Measurements from ENCODE around the gene COPZ2. TPM values are rescaled to one million over a fixed set of nuclear protein-coding genes. Genes with fewer than 3 reads are reported as not detected.
"Not testable (repeated sequence)": the region's sequence is repeated elsewhere in the genome, so short reads cannot be mapped to it uniquely, and the experiment has no call there.

Gene COPZ2
- total RNA-seq, 2 donors from 2014 or later = 18.1 to 18.5 TPM

DNA sequence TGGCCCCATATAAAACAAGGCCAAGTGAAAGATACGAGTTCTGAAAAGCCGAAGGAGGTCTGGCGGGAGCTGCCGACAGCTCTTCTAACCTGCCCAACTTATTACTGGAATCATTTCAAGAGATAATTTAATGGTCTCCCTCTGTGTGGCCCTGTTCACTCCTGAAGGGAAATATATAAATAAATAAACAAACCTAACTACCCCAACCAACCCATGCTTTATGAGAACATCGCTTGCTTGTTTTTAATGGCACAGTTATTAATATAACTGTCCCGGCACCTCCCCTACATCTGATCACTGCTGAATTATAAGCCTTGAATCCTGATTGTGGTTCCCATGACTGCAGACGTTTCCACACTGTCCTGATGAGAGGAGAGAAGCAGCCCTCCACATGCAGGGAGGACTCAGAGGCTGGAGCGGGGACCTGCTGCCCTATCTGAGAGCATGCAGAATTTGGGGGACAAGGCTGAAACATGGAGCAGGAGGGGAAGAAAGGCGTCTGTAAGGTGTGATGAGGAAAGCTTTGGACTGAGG is 44.5 kb downstream of the COPZ2 start:
- Histone ChIP-seq H3K27ac (no peak overlapping the region), H3K9me3 (no peaks in the 10 kb centered on the region), H3K4me3 (no peak overlapping the region), H3K4me1 (replicated peaks) (peaks cover under 1% of the 10 kb centered on the region), H3K27me3 (replicated peaks; ENCODE audit: insufficient read depth) (no peaks in the 10 kb centered on the region), H3K36me3 (no peaks in the 10 kb centered on the region)
- intact Hi-C loops (cut with DNase I) = no loop called here
- DNase-seq (ENCODE audit: low spot score) = no peak
- TF ChIP-seq POLR2A (IDR thresholded peaks at IDR 0.05) (no peak), POLR2AphosphoS5 (IDR thresholded peaks at IDR 0.05) (peak; percentile 6)
- 46% methylated on average over 9 of the region's 9 CpGs for WGBS

- TF ChIP-seq POLR2A (IDR thresholded peaks at IDR 0.05) (no peak), POLR2AphosphoS5 (IDR thresholded peaks at IDR 0.05) (no peak)
- TF ChIP-seq, protein P1, sequence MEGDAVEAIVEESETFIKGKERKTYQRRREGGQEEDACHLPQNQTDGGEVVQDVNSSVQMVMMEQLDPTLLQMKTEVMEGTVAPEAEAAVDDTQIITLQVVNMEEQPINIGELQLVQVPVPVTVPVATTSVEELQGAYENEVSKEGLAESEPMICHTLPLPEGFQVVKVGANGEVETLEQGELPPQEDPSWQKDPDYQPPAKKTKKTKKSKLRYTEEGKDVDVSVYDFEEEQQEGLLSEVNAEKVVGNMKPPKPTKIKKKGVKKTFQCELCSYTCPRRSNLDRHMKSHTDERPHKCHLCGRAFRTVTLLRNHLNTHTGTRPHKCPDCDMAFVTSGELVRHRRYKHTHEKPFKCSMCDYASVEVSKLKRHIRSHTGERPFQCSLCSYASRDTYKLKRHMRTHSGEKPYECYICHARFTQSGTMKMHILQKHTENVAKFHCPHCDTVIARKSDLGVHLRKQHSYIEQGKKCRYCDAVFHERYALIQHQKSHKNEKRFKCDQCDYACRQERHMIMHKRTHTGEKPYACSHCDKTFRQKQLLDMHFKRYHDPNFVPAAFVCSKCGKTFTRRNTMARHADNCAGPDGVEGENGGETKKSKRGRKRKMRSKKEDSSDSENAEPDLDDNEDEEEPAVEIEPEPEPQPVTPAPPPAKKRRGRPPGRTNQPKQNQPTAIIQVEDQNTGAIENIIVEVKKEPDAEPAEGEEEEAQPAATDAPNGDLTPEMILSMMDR (IDR thresholded peaks at IDR 0.05) = no peak
- Histone ChIP-seq H3K4me1 (replicated peaks) (peaks cover 7% of the 10 kb centered on the region), H3K27ac (no peak overlapping the region), H3K9me3 (no peaks in the 10 kb centered on the region), H3K27me3 (replicated peaks; ENCODE audit: insufficient read depth) (no peaks in the 10 kb centered on the region), H3K36me3 (no peaks in the 10 kb centered on the region), H3K4me3 (no peak overlapping the region)
- 64% methylated on average over 4 of the region's 4 CpGs for WGBS
- intact Hi-C loops (cut with DNase I) = no loop called here
- no peak for DNase-seq (ENCODE audit: low spot score)
Measured at GRCh38 chr17:47992216-47992615, 45.4 kb downstream of the COPZ2 start.

DNA sequence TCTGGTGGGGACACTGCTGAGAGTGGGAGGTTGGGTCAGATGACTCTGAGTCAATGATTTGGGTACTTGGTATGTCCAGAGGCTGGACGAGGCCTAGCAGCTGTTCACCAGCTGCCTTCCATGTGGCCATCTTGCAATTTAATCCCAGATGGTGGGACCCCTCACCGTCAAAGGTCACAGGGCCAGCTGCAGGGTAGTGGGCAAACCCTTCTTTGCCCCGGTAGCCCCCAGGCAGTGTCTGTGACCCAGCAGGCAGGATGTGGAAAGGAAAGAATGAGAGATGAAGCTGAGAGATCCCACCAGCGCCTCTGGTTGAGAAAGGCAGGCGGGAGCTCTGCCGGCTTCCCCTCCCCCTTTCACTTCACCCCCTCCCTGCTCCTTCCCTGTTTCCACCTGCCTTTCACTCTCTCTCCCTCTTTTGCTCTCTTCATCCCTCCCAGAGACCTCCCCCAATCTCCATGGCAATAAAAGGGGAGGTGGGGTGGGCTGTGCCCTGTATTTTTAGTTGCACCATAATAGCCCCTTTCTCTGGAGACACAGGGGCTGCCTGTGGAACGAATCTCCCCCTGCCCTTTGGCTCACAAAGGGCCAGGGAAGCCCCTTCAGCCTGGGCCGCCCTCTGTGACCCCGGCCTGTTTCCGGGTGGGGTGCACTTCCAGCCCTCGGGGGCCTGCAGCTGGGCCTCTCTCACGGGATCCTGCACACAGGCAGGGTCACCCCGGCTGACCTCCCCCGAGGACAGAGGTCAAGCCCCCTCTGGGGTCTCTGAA is 46.5 kb downstream of the COPZ2 start:
- TF ChIP-seq, protein P1 (IDR thresholded peaks at IDR 0.05) = no peak
- TF ChIP-seq POLR2A (IDR thresholded peaks at IDR 0.05) (no peak), POLR2AphosphoS5 (IDR thresholded peaks at IDR 0.05) (no peak)

GRCh38 chr17:47989700-47990099 is 47.9 kb downstream of the COPZ2 start:
- H3K4me1 ChIP-seq (replicated peaks) = peaks cover 11% of the 10 kb centered on the region

More for the DNA sequence above, 46.5 kb downstream of the COPZ2 start:
- no peaks in the 10 kb centered on the region for H3K9me3 ChIP-seq
- intact Hi-C loops (cut with DNase I) = no loop called here
- 63% methylated on average over 14 of the region's 14 CpGs for WGBS
- H3K27me3 ChIP-seq (replicated peaks; ENCODE audit: insufficient read depth) = no peaks in the 10 kb centered on the region
- no peak for DNase-seq (ENCODE audit: low spot score)
- H3K4me1 ChIP-seq (replicated peaks) = peaks cover 11% of the 10 kb centered on the region
- no peaks in the 10 kb centered on the region for H3K36me3 ChIP-seq
- no peak overlapping the region for H3K4me3 ChIP-seq
- no peak overlapping the region for H3K27ac ChIP-seq

GRCh38 chr17:47989159-47989558 is 48.4 kb downstream of the COPZ2 start:
- H3K4me1 ChIP-seq (replicated peaks) = peaks cover 13% of the 10 kb centered on the region
- H3K9me3 ChIP-seq = no peaks in the 10 kb centered on the region
- no peak overlapping the region for H3K4me3 ChIP-seq
- no peak for DNase-seq (ENCODE audit: low spot score)
- no peaks in the 10 kb centered on the region for H3K36me3 ChIP-seq
- TF ChIP-seq POLR2A (IDR thresholded peaks at IDR 0.05) (no peak), POLR2AphosphoS5 (IDR thresholded peaks at IDR 0.05) (no peak)
- TF ChIP-seq, protein P1 (IDR thresholded peaks at IDR 0.05) = no peak
- WGBS = 84% methylated on average over 10 of the region's 10 CpGs
- intact Hi-C loops (cut with DNase I) = no loop called here
- no peaks in the 10 kb centered on the region for H3K27me3 ChIP-seq (replicated peaks; ENCODE audit: insufficient read depth)
- H3K27ac ChIP-seq = no peak overlapping the region

More at GRCh38 chr17:47989700-47990099, 47.9 kb downstream of the COPZ2 start:
- H3K36me3 ChIP-seq = no peaks in the 10 kb centered on the region
- no peak overlapping the region for H3K4me3 ChIP-seq
- intact Hi-C loops (cut with DNase I) = no loop called here
- 100% methylated on average over 1 of the region's 1 CpG for WGBS
- TF ChIP-seq, protein P1 (IDR thresholded peaks at IDR 0.05) = no peak
- H3K9me3 ChIP-seq = no peaks in the 10 kb centered on the region
- no peak overlapping the region for H3K27ac ChIP-seq
- DNase-seq (ENCODE audit: low spot score) = no peak
- H3K27me3 ChIP-seq (replicated peaks; ENCODE audit: insufficient read depth) = no peaks in the 10 kb centered on the region

DNA sequence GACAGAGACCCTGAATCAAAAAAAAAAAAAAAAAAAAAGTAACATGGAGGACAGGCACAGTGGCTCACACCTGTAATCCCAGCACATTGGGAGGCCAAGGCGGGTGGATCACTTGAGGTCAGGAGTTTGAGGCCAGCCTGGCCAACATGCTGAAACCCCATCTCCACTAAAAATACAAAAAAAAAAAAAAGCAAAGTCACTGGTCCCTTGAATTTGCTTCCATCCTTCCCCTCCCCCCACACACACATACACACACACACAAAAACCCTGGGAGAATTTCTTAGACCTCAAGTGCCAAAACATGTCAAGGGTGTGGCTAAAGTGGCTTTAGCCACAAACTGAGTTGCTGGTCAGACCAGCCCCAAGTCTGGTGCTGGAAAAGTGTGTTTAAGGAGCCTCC is 49.2 kb downstream of the COPZ2 start:
- H3K9me3 ChIP-seq; intact Hi-C loops (cut with DNase I); H3K27me3 ChIP-seq (replicated peaks; ENCODE audit: insufficient read depth); H3K4me3 ChIP-seq; DNase-seq (ENCODE audit: low spot score); H3K36me3 ChIP-seq; H3K27ac ChIP-seq: not testable (repeated sequence)
- peaks cover 20% of the 10 kb centered on the region for H3K4me1 ChIP-seq (replicated peaks)
- 94% methylated on average over 1 of the region's 1 CpG for WGBS
